HepG2 (cell line): Measurements from ENCODE around the gene NOTUM. TPM values are rescaled to one million over a fixed set of nuclear protein-coding genes. Genes with fewer than 3 reads are reported as not detected.

Experiments used
- ATAC-seq: fragments of 200-7000 bp; cut with Tn5 transposase; 3 replicates; pipeline ENCODE4 v1.9.1; 2020; ENCODE audit warnings: mild to moderate bottlenecking, moderate library complexity
- BruUV-seq: library from RNA; stranded (reverse); fragments of 400-500 nt; replicated peaks from 2 replicates; lab custom pipeline; 2021; lab: Mats Ljungman, UMichigan
- CTCF ChIA-PET: fragments of 300-600 bp; formaldehyde crosslinking; extraction: SDS; loops from one replicate; lab custom pipeline; 2021; ENCODE audit warnings: low total read pairs, inconsistent platforms, low intra/inter-chr PET ratio; lab: Yijun Ruan, JAX
- POLR2A ChIA-PET: fragments of 350-600 bp; sonication (Branson Sonifier 250); formaldehyde crosslinking; loops from one replicate; lab custom pipeline; 2020; ENCODE audit warnings: antibody characterized with exemption, inconsistent platforms; lab: Yijun Ruan, JAX
- DNase-seq: peaks from one replicate; pipeline ENCODE4 v3.0.0-alpha.2; 2015; ENCODE audit warnings: low spot score
- FAIRE-seq: peaks from 3 replicates; lab custom pipeline; 2011; peaks lifted over from hg19 to GRCh38; lab: Jason Lieb, UNC
- H2AFZ ChIP-seq: one replicate; pipeline ENCODE4 v1.6.1; 2011; ENCODE audit warnings: low read length, inconsistent platforms
- H3K27ac ChIP-seq: fragments of 300-600 bp; 3 replicates; pipeline ENCODE4 v1.8.0; 2011; ENCODE audit warnings: mixed run types, mild to moderate bottlenecking, mixed read lengths, low read length, inconsistent platforms; ENCODE audit not compliant: insufficient read depth; ENCODE audit errors: extremely low read length
- H3K27me3 ChIP-seq, 2 experiments: fragments of 200-600 bp in 1 of 2; 2 replicates in 1 of 2; 3 replicates in 1 of 2; pipeline versions ENCODE4 v1.6.0 to v1.8.0; 2011; ENCODE audit warnings: low read length in 2 of 2, mild to moderate bottlenecking in 2 of 2, moderate library complexity in 2 of 2, inconsistent platforms in 1 of 2; ENCODE audit not compliant: insufficient read depth in 2 of 2, control insufficient read depth in 1 of 2
- H3K36me3 ChIP-seq, 2 experiments: fragments of 200-600 bp in 1 of 2; replicated peaks in 1 of 2; 2 replicates in 1 of 2; 3 replicates in 1 of 2; pipeline versions ENCODE4 v1.5.1 to v1.8.0; 2011; ENCODE audit warnings: low read length in 2 of 2, inconsistent platforms in 1 of 2; ENCODE audit not compliant: insufficient read depth in 2 of 2, control insufficient read depth in 1 of 2
- H3K4me1 ChIP-seq: 2 replicates; pipeline ENCODE4 v1.5.1; 2012; ENCODE audit warnings: low read length, inconsistent platforms; ENCODE audit not compliant: insufficient read depth
- H3K4me2 ChIP-seq: 2 replicates; pipeline ENCODE4 v1.6.0; 2011; ENCODE audit warnings: low read depth, low read length, inconsistent platforms
- H3K4me3 ChIP-seq, 3 experiments: fragments of 200-600 bp in 1 of 3; sonication (generic), shearing (Covaris generic) in 1 of 3; replicated peaks in 1 of 3; 2 replicates each; pipeline ENCODE4 v1.5.1; 2011 to 2016; ENCODE audit warnings: low read length in 3 of 3, inconsistent platforms in 2 of 3, low read depth in 2 of 3, mild to moderate bottlenecking in 2 of 3, control low read depth in 1 of 3, mixed read lengths in 1 of 3; ENCODE audit not compliant: insufficient read depth in 1 of 3
- H3K79me2 ChIP-seq: one replicate; pipeline ENCODE4 v1.6.1; 2011; ENCODE audit warnings: low read length, inconsistent platforms; ENCODE audit not compliant: insufficient read depth
- H3K9ac ChIP-seq: 2 replicates; pipeline ENCODE4 v1.6.0; 2011; ENCODE audit warnings: mild to moderate bottlenecking, low read depth, low read length, inconsistent platforms; ENCODE audit not compliant: insufficient read depth
- H3K9me3 ChIP-seq: 2 replicates; pipeline ENCODE4 v1.5.1; 2012; ENCODE audit warnings: mild to moderate bottlenecking, low read length
- H4K20me1 ChIP-seq: 2 replicates; pipeline ENCODE4 v1.6.0; 2011; ENCODE audit warnings: inconsistent platforms, mild to moderate bottlenecking, low read length, moderate library complexity; ENCODE audit not compliant: insufficient read depth
- AGO2 ChIP-seq: fragments of 200-400 bp; formaldehyde crosslinking; optimal IDR thresholded peaks from 2 replicates; pipeline ENCODE3; 2017; ENCODE audit warnings: mild to moderate bottlenecking, low read depth, low read length, moderate library complexity
- ARHGAP35 ChIP-seq: sonication (generic); formaldehyde crosslinking; IDR thresholded peaks from 2 replicates; pipeline ENCODE4 v1.9.0; 2022; ENCODE audit warnings: mild to moderate bottlenecking, inconsistent platforms, moderate library complexity, missing genetic modification reagents, borderline replicate concordance
- CREB3 ChIP-seq: sonication (generic); formaldehyde crosslinking; IDR thresholded peaks from 2 replicates; pipeline ENCODE4 v1.5.0; 2020; ENCODE audit warnings: missing genetic modification reagents
- GPN1 ChIP-seq: sonication (generic); formaldehyde crosslinking; IDR thresholded peaks from 2 replicates; pipeline ENCODE4 v1.5.1; 2020; ENCODE audit warnings: missing genetic modification reagents, borderline replicate concordance
- HES4 ChIP-seq: sonication (generic); formaldehyde crosslinking; IDR thresholded peaks from 2 replicates; pipeline ENCODE4 v1.9.0; 2021; ENCODE audit warnings: mild to moderate bottlenecking, missing genetic modification reagents, borderline replicate concordance
- HNRNPL ChIP-seq: fragments of 200-400 bp; formaldehyde crosslinking; IDR thresholded peaks from 2 replicates; pipeline ENCODE4 v1.6.1; 2017; ENCODE audit warnings: mild to moderate bottlenecking, low read depth, low read length
- IKZF1 ChIP-seq: fragments of 450-650 bp; IDR thresholded peaks from 2 replicates; pipeline ENCODE4 v1.7.1; 2016
- IRX3 ChIP-seq: sonication (generic); formaldehyde crosslinking; IDR thresholded peaks from 2 replicates; pipeline ENCODE4 v1.8.1; 2023; ENCODE audit warnings: mild to moderate bottlenecking, low read depth, missing genetic modification reagents, borderline replicate concordance
- MAFK ChIP-seq, 2 experiments: IDR thresholded peaks in 1 of 2; conservative IDR thresholded peaks in 1 of 2; 2 replicates each; pipeline ENCODE4 v1.6.1; 2011; ENCODE audit warnings: improper control_type of control experiment in 2 of 2, low read length in 2 of 2
- NFE2L1 ChIP-seq: sonication (generic); formaldehyde crosslinking; IDR thresholded peaks from 2 replicates; pipeline ENCODE4 v1.4.0; 2020; ENCODE audit warnings: missing genetic modification reagents, mild to moderate bottlenecking, borderline replicate concordance
- NR0B2 ChIP-seq: sonication (generic); formaldehyde crosslinking; IDR thresholded peaks from 2 replicates; pipeline ENCODE4 v1.4.0; 2020; ENCODE audit warnings: mild to moderate bottlenecking, missing genetic modification reagents
- NR1H2 ChIP-seq: sonication (generic); formaldehyde crosslinking; IDR thresholded peaks from 2 replicates; pipeline ENCODE4 v1.8.1; 2022; ENCODE audit warnings: low read depth, missing genetic modification reagents, borderline replicate concordance
- RBFOX2 ChIP-seq: fragments of 200-400 bp; formaldehyde crosslinking; IDR thresholded peaks from 2 replicates; pipeline ENCODE4 v1.6.1; 2017; ENCODE audit warnings: low read depth, mild to moderate bottlenecking, low read length
- SCMH1 ChIP-seq: sonication (generic); formaldehyde crosslinking; IDR thresholded peaks from 2 replicates; pipeline ENCODE4 v1.9.0; 2021; ENCODE audit warnings: missing genetic modification reagents, mild to moderate bottlenecking, borderline replicate concordance
- SMC3 ChIP-seq: IDR thresholded peaks from 2 replicates; pipeline ENCODE4 v1.6.1; 2011; ENCODE audit warnings: low read length, improper control_type of control experiment
- ZMAT3 ChIP-seq: sonication (generic); formaldehyde crosslinking; conservative IDR thresholded peaks from 2 replicates; pipeline ENCODE4 v1.7.0; 2021; ENCODE audit warnings: missing genetic modification reagents
- ZNF230 ChIP-seq: sonication (generic); formaldehyde crosslinking; IDR thresholded peaks from 2 replicates; pipeline ENCODE4 v1.4.0; 2020; ENCODE audit warnings: mild to moderate bottlenecking, missing genetic modification reagents
- ZNF710 ChIP-seq: sonication (generic); formaldehyde crosslinking; IDR thresholded peaks from 2 replicates; pipeline ENCODE4 v1.5.0; 2020; ENCODE audit warnings: mild to moderate bottlenecking, missing genetic modification reagents, borderline replicate concordance
- WGBS: methylation state at CpG from one replicate; pipeline ENCODE4 v1.1.6; 2017; ENCODE audit warnings: low lambda C conversion rate; 5-methylcytosine and 5-hydroxymethylcytosine counted together
- in situ Hi-C: cut with HindIII; loops from 2 replicates; pipeline ENCODE4 v1.10.0; 2017; ENCODE audit warnings: low pct_unique_long_range_greater_than_20kb; ENCODE audit not compliant: extremely low pct_ligation_motif_present
- intact Hi-C: fragments of 100-400 bp; cut with micrococcal nuclease; formaldehyde crosslinking; loops from one replicate; pipeline ENCODE4 v1.10.0; 2022; ENCODE audit not compliant: unreplicated experiment
- polyA plus RNA-seq, 8 experiments: library from polyadenylated mRNA; depleted of rRNA in 3 of 8; stranded (reverse) in 7 of 8; unstranded in 1 of 8; fragments of >200 nt; fragmentation: Illumina TruSeq in 4 of 8; extraction: Trizol in 4 of 8; gene quantifications; 2 replicates each; pipeline versions ENCODE4 v1.2.1 to v1.2.3, GENCODE V29; 2011 to 2016; ENCODE audit warnings: low read depth in 4 of 8, missing spikeins in 1 of 8, mixed read lengths in 1 of 8; ENCODE audit not compliant: insufficient read depth in 1 of 8
- total RNA-seq, 5 experiments: library from RNA; depleted of rRNA; stranded (reverse); fragments of >200 nt; fragmentation: Illumina TruSeq; extraction: Trizol; gene quantifications; 2 replicates each; pipeline ENCODE4 v1.2.3, GENCODE V29; 2016; ENCODE audit warnings: low read depth in 1 of 5
- TF ChIP-seq, protein P1 (sequence below): sonication (generic); formaldehyde crosslinking; IDR thresholded peaks from 2 replicates; pipeline ENCODE4 v1.4.0; 2020; ENCODE audit warnings: missing genetic modification reagents
- TF ChIP-seq, protein P2 (sequence below): IDR thresholded peaks from 2 replicates; pipeline ENCODE4 v1.6.1; 2012; ENCODE audit warnings: inconsistent platforms

NOTUM gene
- total and polyA plus RNA-seq, 2 of the 13 experiments (the other 11 are each of a cell fraction or from before 2014, with no cell fraction given): 150 to 160 TPM

GRCh38 chr17:81922566-81923301 is 38.3 kb downstream of the NOTUM start:
- ChIA-PET CTCF (no interaction called here), POLR2A (interaction anchor here (1.1 to 1.8 kb wide), 3 partner anchors 9 to 100 kb away, joined by 3 read pairs; partner anchors contain the start of gene LRRC45)
- Histone ChIP-seq H3K36me3 (peaks cover 21 to 29% of the 10 kb centered on the region in 2 experiments), H3K4me1 (peaks cover 42% of the 10 kb centered on the region), H2AFZ (no peak overlapping the region), H3K9ac (no peak overlapping the region), H4K20me1 (peaks cover 28% of the 10 kb centered on the region), H3K9me3 (no peaks in the 10 kb centered on the region), H3K4me3 (no peak overlapping the region), H3K4me2 (no peak overlapping the region), H3K27ac (no peak overlapping the region), H3K79me2 (peaks cover 70% of the 10 kb centered on the region), H3K27me3 (no peaks in the 10 kb centered on the region)
- no peak for ATAC-seq
- FAIRE-seq: no peak
- TF ChIP-seq ZNF710 (CRISPR knock-in tag) (no peak), NR0B2 (CRISPR knock-in tag) (no peak), IKZF1 (no peak), CREB3 (no peak), SCMH1 (CRISPR knock-in tag) (no peak), ZNF230 (CRISPR knock-in tag) (no peak), SMC3 (no peak), GPN1 (no peak), MAFK (conservative IDR thresholded peaks at IDR 0.05 in 1 of 2, IDR thresholded peaks at IDR 0.05 in 1 of 2; ENCODE audit: low read length in 2 of 2) (no peak), NR1H2 (CRISPR knock-in tag) (no peak), HNRNPL (peak; percentile 33; the same call in 1 of the 2 replicates), IRX3 (CRISPR knock-in tag) (no peak), ARHGAP35 (CRISPR knock-in tag) (no peak), NFE2L1 (CRISPR knock-in tag) (no peak), ZMAT3 (CRISPR knock-in tag) (no peak), RBFOX2 (peak; percentile 55; the same call in 1 of the 2 replicates), AGO2 (peak; percentile 64), HES4 (CRISPR knock-in tag) (no peak)
- TF ChIP-seq, protein P1, sequence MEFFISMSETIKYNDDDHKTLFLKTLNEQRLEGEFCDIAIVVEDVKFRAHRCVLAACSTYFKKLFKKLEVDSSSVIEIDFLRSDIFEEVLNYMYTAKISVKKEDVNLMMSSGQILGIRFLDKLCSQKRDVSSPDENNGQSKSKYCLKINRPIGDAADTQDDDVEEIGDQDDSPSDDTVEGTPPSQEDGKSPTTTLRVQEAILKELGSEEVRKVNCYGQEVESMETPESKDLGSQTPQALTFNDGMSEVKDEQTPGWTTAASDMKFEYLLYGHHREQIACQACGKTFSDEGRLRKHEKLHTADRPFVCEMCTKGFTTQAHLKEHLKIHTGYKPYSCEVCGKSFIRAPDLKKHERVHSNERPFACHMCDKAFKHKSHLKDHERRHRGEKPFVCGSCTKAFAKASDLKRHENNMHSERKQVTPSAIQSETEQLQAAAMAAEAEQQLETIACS (CRISPR knock-in tag): no peak
- TF ChIP-seq, protein P2, sequence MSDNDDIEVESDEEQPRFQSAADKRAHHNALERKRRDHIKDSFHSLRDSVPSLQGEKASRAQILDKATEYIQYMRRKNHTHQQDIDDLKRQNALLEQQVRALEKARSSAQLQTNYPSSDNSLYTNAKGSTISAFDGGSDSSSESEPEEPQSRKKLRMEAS: no peak
- 97% methylated on average over 55 of the region's 58 CpGs for WGBS
- intact Hi-C loops: no loop called here
- in situ Hi-C loops: no loop called here
- no TSS peak for BruUV-seq
- DNase-seq: no peak
